Measurements from ENCODE around the gene AOC3. TPM values are rescaled to one million over a fixed set of nuclear protein-coding genes. Genes with fewer than 3 reads are reported as not detected.

The AOC3 gene
- total and polyA plus RNA-seq, 2 of the 8 experiments (the other 6 are each of a cell fraction or from before 2014, with no cell fraction given), result 2.5 to 2.7 TPM

DNA sequence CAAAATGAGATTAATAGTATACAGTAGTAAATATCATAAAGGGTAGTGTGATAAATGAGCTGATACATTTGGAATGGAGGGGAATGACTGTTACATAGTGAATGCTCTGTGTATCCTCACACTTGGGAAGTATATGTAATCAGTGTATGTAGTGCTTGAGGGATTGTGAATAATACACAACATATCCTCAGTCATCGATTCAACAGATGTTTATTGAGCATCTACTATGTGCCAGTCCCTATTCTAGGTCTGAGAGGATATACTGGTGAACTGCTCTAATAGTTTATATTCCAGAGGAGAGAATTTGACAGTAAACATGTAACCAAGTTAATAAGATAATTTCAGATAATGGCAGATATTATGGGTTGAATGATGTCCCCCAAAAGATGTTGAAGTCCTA, 23.5 kb upstream of the AOC3 start:
- Histone ChIP-seq H2BK20ac (ENCODE audit: low read length) (no peak overlapping the region), H3K14ac (ENCODE audit: insufficient read length) (no peak overlapping the region), H4K20me1 (replicated peaks in 1 of 2; ENCODE audit: control insufficient read depth in 1 of 2, insufficient read depth in 2 of 2, low read length in 2 of 2) (no peaks in the 10 kb centered on the region), H3K9me3 (ENCODE audit: insufficient read depth in 2 of 2, low read depth in 1 of 2, low read length in 1 of 2) (no peaks in the 10 kb centered on the region), H3K79me2 (ENCODE audit: control insufficient read depth in 1 of 2, insufficient read depth in 2 of 2, low read length in 2 of 2) (peaks cover 0 to 8% of the 10 kb centered on the region in 2 experiments; a peak in 2 of 4 replicates), H3K18ac (ENCODE audit: extremely low read depth, low read length) (no peak overlapping the region), H2BK15ac (ENCODE audit: low read length) (no peak overlapping the region), H4K91ac (replicated peaks; ENCODE audit: insufficient read length, low read length) (no peak overlapping the region), H3K79me1 (ENCODE audit: low read depth, low read length) (peaks cover 5% of the 10 kb centered on the region; the same call in 1 of the 2 replicates), H3K4ac (replicated peaks; ENCODE audit: insufficient read length, low read depth, low read length) (no peak overlapping the region), H2BK120ac (replicated peaks; ENCODE audit: low read depth, low read length) (no peak overlapping the region), H2BK12ac (ENCODE audit: low read depth, low read length) (no peak overlapping the region), H2AFZ (ENCODE audit: low read length) (no peak overlapping the region), H3K23ac (ENCODE audit: insufficient read length) (no peak overlapping the region), H4K8ac (ENCODE audit: extremely low read depth, insufficient read depth, low read length) (no peak overlapping the region), H2BK5ac (ENCODE audit: low read depth, low read length) (no peak overlapping the region), H4K5ac (ENCODE audit: insufficient read length, low read depth, low read length) (no peak overlapping the region), H3K27me3 (replicated peaks in 1 of 4; ENCODE audit: control insufficient read depth in 3 of 4, extremely low read depth in 1 of 4, insufficient read depth in 3 of 4, low read length in 3 of 4) (no peaks in the 10 kb centered on the region), H3K27ac (ENCODE audit: low read depth, low read length) (no peak overlapping the region), H3K4me3 (ENCODE audit: extremely low read depth in 1 of 4, insufficient read depth in 2 of 4, low read depth in 3 of 4, low read length in 4 of 4) (no peak overlapping the region), H3K4me1 (replicated peaks in 1 of 4; ENCODE audit: control insufficient read depth in 3 of 4, insufficient read depth in 4 of 4, low read length in 3 of 4) (peaks cover 0 to 2% (median 0%) of the 10 kb centered on the region in 4 experiments; a peak in 3 of 7 replicates), H3K9ac (replicated peaks in 1 of 4; ENCODE audit: extremely low read depth in 1 of 4, low read depth in 3 of 4, low read length in 3 of 4) (no peak overlapping the region), H3K4me2 (ENCODE audit: insufficient read depth in 1 of 2, low read depth in 2 of 2, low read length in 2 of 2) (no peak overlapping the region), H3K36me3 (ENCODE audit: control insufficient read depth in 2 of 4, insufficient read depth in 4 of 4, low read length in 3 of 4) (no peaks in the 10 kb centered on the region), H2AK5ac (ENCODE audit: low read depth, low read length) (no peak overlapping the region), H3K23me2 (ENCODE audit: low read depth, low read length) (peaks cover 5% of the 10 kb centered on the region), H3K56ac (replicated peaks; ENCODE audit: insufficient read length, low read depth, low read length) (no peak overlapping the region)
- DNase-seq (ENCODE audit: low read depth in 1 of 2, low spot score in 2 of 2), result no peak
- ChIA-PET POLR2A (ENCODE audit: partially characterized antibody) (no interaction called here), CTCF (ENCODE audit: partially characterized antibody) (interaction anchor here (1.5 kb wide), 1 partner anchor 21 kb away, joined by 3 read pairs; no protein-coding TSS in a partner anchor)
- FAIRE-seq, result no peak
- WGBS, 2 experiments (ENCODE audit: extremely low coverage in 1 of 2, insufficient coverage in 1 of 2, insufficient read length in 1 of 2, insufficient replicate concordance in 2 of 2, low coverage in 1 of 2, low lambda C conversion rate in 2 of 2, missing lambda C conversion rate in 1 of 2), result 86% methylated on average over 1 of the region's 1 CpG; no CpG with 5 or more reads in 1 of the 2 experiments

All from H1 (cell line).